ENCODE measurements around the gene ABHD8. TPM values are rescaled to one million over a fixed set of nuclear protein-coding genes. Genes with fewer than 3 reads are reported as not detected.

ABHD8 gene
- polyA plus RNA-seq, 1 experiment = 6.1 TPM

DNA sequence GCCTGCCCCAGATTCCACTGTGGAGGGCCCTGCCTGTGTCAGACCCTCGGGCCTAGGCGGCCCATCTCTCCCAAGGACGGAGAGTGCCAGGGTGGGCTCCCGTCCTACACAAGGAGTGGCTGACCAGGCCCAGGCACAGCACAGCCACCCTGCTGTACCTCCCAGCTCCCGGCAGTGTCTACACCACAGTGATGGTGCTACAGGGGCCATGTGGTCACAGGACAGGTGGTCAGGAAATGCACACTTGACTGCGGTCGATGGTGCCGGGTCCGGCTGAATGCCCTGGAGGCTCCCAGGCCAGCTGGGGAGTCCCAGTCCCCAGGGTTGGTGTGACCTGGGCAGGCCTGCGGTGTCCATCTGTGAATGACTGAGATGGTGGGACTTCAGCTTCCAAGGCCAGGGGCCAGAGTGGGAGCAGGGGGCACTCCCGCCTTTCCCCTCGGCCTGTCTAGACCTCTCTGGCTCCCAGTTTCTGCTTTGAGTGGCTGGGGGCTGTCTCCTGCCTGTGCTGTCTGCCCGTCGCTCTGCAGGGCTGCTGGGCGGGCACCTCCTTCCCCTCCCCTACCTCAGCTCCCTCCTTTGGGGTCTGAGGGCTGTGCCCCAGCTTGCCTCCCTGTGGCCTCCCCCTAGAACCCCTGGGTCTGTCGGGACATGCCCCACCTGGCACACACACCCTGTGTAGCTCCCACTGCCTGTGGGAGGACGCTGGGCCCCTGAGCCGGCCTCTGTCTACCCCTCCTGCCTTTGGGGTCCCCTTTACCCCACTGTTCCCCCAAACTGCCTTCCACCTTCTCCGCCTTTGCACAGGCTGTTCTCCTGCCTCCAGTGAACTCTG lies 18.6 kb upstream of the ABHD8 start:
- Histone ChIP-seq H3K9me3 (ENCODE audit: control insufficient read depth, insufficient read depth, low read length) (no peaks in the 10 kb centered on the region; the same call in 1 of the 2 replicates), H3K4me3 (ENCODE audit: low read depth, low read length) (no peak overlapping the region), H3K27ac (ENCODE audit: low read depth, low read length) (no peak overlapping the region), H3K27me3 (ENCODE audit: control insufficient read depth, insufficient read depth, low read length) (no peaks in the 10 kb centered on the region)
- POLR2A ChIA-PET = interaction anchor here (0.7 to 1.8 kb wide), 2 partner anchors 13 to 1224 kb away, joined by 3 to 5 read pairs; partner anchors contain the start of gene DDA1
- TF ChIP-seq, protein P1, sequence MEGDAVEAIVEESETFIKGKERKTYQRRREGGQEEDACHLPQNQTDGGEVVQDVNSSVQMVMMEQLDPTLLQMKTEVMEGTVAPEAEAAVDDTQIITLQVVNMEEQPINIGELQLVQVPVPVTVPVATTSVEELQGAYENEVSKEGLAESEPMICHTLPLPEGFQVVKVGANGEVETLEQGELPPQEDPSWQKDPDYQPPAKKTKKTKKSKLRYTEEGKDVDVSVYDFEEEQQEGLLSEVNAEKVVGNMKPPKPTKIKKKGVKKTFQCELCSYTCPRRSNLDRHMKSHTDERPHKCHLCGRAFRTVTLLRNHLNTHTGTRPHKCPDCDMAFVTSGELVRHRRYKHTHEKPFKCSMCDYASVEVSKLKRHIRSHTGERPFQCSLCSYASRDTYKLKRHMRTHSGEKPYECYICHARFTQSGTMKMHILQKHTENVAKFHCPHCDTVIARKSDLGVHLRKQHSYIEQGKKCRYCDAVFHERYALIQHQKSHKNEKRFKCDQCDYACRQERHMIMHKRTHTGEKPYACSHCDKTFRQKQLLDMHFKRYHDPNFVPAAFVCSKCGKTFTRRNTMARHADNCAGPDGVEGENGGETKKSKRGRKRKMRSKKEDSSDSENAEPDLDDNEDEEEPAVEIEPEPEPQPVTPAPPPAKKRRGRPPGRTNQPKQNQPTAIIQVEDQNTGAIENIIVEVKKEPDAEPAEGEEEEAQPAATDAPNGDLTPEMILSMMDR (IDR thresholded peaks at IDR 0.05; ENCODE audit: low read depth, low read length) = no peak
- CTCF ChIA-PET = interaction anchor here (0.7 to 1.1 kb wide), 2 partner anchors 17 to 49 kb away, joined by 3 to 4 read pairs; partner anchors contain the start of gene MRPL34
- DNase-seq (ENCODE audit: low read depth, low spot score) = no peak

DNA sequence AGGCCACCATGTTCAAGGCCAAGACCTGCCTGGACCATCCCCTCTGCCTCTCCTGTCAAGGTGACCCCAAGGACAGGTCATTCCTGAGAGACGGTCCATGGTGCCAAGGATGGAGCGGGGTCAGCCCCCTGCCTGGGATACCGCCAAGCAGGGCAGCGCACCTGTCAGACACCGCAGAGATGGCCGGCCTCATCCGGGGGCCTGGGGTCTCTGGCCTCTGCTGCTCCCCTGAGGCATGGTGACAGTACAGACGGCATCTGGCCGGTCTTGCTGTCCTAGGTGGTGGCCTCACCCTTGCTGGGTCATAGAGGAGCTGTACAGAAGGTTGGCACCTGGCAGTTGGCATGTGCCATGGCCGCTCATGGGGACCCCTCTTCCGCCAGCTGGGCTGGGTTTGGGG lies 17.2 kb upstream of the ABHD8 start:
- DNase-seq (ENCODE audit: low read depth, low spot score) = no peak
- ChIA-PET CTCF (no interaction called here), POLR2A (interaction anchor here (1.8 kb wide), 1 partner anchor 11 kb away, joined by 5 read pairs; the partner anchor contains the start of gene DDA1)
- H3K9me3 ChIP-seq (ENCODE audit: control insufficient read depth, insufficient read depth, low read length) = peaks cover 3% of the 10 kb centered on the region; the same call in 1 of the 2 replicates
- no peak overlapping the region for H3K4me3 ChIP-seq (ENCODE audit: low read depth, low read length)
- H3K27me3 ChIP-seq (ENCODE audit: control insufficient read depth, insufficient read depth, low read length) = no peaks in the 10 kb centered on the region
- no peak overlapping the region for H3K27ac ChIP-seq (ENCODE audit: low read depth, low read length)
- TF ChIP-seq, protein P1 (IDR thresholded peaks at IDR 0.05; ENCODE audit: low read depth, low read length) = no peak

DNA sequence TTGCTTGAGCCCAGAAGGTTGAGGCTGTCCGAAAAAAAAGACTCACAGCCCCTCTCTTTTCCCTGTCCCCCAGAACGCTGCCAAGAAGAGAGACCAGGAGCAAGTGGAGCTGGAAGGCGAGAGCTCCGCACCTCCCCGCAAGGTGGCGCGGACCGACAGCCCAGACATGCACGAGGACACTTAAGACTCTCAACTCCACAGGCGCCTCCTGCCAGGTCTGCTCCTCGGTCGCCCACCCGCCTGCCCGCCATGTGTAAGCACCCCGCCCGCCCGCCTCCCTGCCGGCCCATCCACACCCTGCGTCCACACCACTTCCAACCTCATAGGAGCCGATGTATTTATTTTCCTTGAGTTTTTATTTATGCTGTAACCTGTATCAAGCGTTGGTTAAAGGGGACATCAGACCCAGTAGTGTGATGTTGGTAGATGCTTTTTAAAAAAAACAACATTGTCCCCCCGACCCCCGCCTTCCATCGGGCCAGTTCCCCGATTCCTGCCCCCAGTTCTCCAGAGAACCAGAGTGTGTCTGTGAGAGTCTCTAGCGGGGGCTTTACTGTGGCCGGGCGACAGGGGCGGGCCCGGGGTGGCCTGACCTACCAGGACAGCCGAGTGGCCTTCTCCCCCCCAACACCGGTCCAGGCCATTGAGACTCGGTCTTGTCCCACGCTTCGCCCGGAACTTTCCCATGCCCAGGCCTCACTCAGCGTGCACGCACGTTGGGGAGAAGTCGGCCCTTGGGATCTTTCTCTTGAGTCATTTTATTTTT lies 16.4 kb upstream of the ABHD8 start:
- Histone ChIP-seq H3K27ac (ENCODE audit: low read depth, low read length) (no peak overlapping the region), H3K9me3 (ENCODE audit: control insufficient read depth, insufficient read depth, low read length) (peaks cover 3% of the 10 kb centered on the region; the same call in 1 of the 2 replicates), H3K4me3 (ENCODE audit: low read depth, low read length) (no peak overlapping the region), H3K27me3 (ENCODE audit: control insufficient read depth, insufficient read depth, low read length) (no peaks in the 10 kb centered on the region)
- TF ChIP-seq, protein P1 (IDR thresholded peaks at IDR 0.05; ENCODE audit: low read depth, low read length) = no peak
- DNase-seq (ENCODE audit: low read depth, low spot score) = no peak
- POLR2A ChIA-PET = no interaction called here
- CTCF ChIA-PET = no interaction called here

DNA sequence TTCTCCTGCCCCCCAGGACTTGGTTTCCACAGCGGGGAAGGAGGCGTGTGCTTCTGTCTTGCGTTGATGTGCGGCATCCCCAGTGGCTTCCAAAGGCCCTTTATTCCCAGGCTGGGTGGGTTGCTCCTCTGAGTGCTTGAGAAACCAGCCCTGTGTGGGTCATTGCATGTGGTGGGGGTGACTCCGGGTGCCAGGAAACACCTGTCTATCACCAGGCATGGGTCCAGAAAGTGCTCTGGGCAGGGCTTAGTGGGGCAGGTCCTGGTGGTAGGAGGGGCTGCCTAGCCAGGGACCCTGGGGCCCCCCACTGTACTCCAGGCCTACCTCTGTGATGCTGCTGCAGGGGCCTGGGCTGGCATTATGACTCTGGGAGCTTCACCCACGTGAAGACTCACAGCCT lies 15.7 kb upstream of the ABHD8 start:
- ChIA-PET CTCF (no interaction called here), POLR2A (no interaction called here)
- DNase-seq (ENCODE audit: low read depth, low spot score) = no peak
- no peak overlapping the region for H3K27ac ChIP-seq (ENCODE audit: low read depth, low read length)
- no peak overlapping the region for H3K4me3 ChIP-seq (ENCODE audit: low read depth, low read length)
- peaks cover 3% of the 10 kb centered on the region; the same call in 1 of the 2 replicates for H3K9me3 ChIP-seq (ENCODE audit: control insufficient read depth, insufficient read depth, low read length)
- TF ChIP-seq, protein P1 (IDR thresholded peaks at IDR 0.05; ENCODE audit: low read depth, low read length) = no peak
- no peaks in the 10 kb centered on the region for H3K27me3 ChIP-seq (ENCODE audit: control insufficient read depth, insufficient read depth, low read length)
